PFSK-1 (cell line): ENCODE measurements around the gene GARIN5B.

ENCODE experiments used
- FOXP2 ChIP-seq: optimal IDR thresholded peaks from 2 replicates; pipeline ENCODE3; 2011; ENCODE audit warnings: borderline replicate concordance, control low read depth, inconsistent platforms; ENCODE audit not compliant: insufficient read depth; ENCODE audit errors: extremely low read length, extremely low read depth
- POLR2AphosphoS5 ChIP-seq: IDR thresholded peaks from 2 replicates; pipeline ENCODE4 v1.6.1; 2012; ENCODE audit warnings: low read depth, mild to moderate bottlenecking, control low read depth, low read length, moderate library complexity
- REST ChIP-seq, 2 experiments: IDR thresholded peaks; 2 replicates each; pipeline versions ENCODE4 v1.6.1 to v1.8.0; 2011 to 2012; ENCODE audit warnings: low read depth in 2 of 2, low read length in 2 of 2, control low read depth in 1 of 2, inconsistent platforms in 1 of 2, mild to moderate bottlenecking in 1 of 2, moderate library complexity in 1 of 2; ENCODE audit not compliant: insufficient read depth in 1 of 2
- SIN3A ChIP-seq: IDR thresholded peaks from 2 replicates; pipeline ENCODE4 v1.6.1; 2012; ENCODE audit warnings: mild to moderate bottlenecking, low read length, moderate library complexity, borderline replicate concordance; ENCODE audit not compliant: insufficient read depth
- TAF1 ChIP-seq: IDR thresholded peaks from 2 replicates; pipeline ENCODE4 v1.6.1; 2012; ENCODE audit warnings: low read length, control low read depth, borderline replicate concordance; ENCODE audit not compliant: insufficient read depth

The GARIN5B gene

DNA sequence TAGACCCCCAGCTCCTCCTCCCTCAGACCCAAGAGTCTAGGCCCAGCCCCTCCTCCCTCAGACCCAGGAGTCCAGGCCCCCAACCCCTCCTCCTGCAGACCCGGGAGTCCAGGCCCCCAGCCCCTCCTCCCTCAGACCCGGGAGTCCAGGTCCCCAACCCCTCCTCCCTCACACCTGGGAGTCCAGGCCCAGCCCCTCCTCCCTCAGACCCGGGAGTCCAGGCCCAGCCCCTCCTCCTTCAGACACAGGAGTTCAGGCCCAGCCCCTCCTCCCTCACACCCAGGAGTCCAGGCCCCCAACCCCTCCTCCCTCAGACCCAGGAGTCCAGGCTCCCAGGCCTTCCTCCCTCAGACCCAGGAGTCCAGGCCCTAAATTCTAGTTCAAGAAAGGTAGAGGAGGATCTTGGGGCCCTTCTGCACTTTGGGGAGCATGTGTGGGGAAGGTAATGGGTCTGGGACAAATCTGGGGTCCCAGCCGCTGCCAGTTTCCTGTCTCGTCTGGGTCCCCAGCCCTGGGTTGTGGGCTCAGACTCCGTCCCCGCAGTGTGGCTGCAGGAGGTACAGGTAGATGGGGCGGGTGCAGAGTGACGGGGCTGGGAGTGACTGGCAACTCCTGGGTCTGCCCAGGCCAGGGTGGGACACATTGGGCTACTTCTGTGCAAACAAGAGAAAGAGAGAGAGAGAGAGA is 10.4 kb upstream of the GARIN5B start:
- TF ChIP-seq SIN3A (no peak), FOXP2 (no peak), POLR2AphosphoS5 (no peak), TAF1 (no peak), REST (IDR thresholded peaks at IDR 0.05; ENCODE audit: insufficient read depth in 1 of 2, low read depth in 2 of 2, low read length in 2 of 2) (no peak)

- no peak for TF ChIP-seq SIN3A
- no peak for TF ChIP-seq FOXP2
- no peak for TF ChIP-seq REST (IDR thresholded peaks at IDR 0.05; ENCODE audit: insufficient read depth in 1 of 2, low read depth in 2 of 2, low read length in 2 of 2)
- no peak for TF ChIP-seq POLR2AphosphoS5
- no peak for TF ChIP-seq TAF1
Measured at GRCh38 chr19:55372316-55373081, 9.4 kb upstream of the GARIN5B start.

DNA sequence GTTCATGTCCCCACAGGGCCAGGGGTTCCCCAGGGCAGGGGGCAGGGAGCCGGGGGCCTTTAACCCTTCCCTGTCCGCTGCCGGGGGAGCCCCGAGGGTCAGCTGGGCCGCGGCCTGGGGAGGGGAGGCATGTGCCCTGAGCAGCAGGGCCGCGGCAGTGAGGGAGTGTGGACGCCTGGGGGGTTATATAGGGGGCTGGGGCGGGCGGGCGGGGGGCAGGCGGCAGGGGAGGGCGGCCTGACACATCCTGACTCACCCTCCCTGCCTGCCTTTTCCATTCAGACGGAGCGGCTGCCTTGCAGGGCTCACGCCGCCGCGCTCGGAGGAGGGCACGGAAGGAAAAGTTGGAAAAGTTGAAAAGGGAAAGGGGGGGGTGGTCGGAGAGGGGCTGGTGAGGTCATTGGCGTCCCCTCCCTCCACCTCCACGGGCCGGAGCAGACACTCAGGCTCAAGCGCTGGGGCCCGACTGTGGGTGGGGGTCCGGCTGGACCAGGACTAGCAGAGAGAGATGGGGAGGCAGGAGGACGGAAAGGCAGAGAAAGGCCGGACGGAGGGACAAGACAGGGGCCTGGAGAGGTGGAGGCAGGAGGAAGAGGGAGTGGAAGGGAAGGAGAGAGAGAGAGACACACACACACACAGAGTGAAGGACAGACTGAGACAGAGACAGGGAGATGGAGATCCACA is 7.4 kb upstream of the GARIN5B start, which contains the start of gene IL11:
Gene IL11 (minus strand): TSS at position 159 of the 684 bp plus-strand sequence. CDS start 153 bp downstream, at position 6.
- TF ChIP-seq POLR2AphosphoS5 (peak; percentile 39; the same call in 1 of the 2 replicates), FOXP2 (no peak)

DNA sequence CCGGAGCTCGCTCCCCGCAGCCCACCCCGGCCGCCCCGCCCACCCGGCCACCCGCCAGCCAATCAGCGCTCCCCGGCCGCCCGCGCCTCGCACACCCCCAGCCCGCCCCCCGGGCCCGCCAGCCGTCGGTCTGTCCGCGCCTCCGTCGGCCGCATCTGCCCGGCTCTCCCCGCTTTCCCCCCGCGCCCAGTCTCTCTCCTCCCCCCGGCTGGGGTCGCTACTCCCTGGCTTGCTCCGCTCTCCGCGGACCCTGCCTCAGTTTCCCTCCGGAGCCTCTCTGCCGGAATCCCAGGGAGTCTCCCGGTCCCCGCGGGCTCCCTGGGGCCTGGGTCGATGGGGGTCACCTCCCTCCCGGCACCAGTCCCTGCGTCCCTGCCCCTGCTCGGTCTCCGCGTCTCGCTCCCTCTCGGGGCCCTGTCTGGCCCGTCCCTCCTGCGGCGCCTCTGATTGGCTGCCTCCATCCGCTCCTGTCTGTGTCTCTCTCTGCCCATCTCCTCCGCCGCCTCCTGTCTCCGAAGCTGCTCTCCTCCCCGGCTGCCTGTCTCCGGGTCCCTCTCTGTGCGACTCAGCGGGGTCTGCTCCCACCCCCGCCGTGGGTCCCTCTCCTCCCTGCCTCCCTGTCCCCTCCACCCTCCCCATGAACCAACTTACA is 6.7 kb upstream of the GARIN5B start:
- TF ChIP-seq FOXP2, result no peak
- no peak for TF ChIP-seq SIN3A
- TF ChIP-seq POLR2AphosphoS5, result no peak
- no peak for TF ChIP-seq REST (IDR thresholded peaks at IDR 0.05; ENCODE audit: insufficient read depth in 1 of 2, low read depth in 2 of 2, low read length in 2 of 2)
- no peak for TF ChIP-seq TAF1

DNA sequence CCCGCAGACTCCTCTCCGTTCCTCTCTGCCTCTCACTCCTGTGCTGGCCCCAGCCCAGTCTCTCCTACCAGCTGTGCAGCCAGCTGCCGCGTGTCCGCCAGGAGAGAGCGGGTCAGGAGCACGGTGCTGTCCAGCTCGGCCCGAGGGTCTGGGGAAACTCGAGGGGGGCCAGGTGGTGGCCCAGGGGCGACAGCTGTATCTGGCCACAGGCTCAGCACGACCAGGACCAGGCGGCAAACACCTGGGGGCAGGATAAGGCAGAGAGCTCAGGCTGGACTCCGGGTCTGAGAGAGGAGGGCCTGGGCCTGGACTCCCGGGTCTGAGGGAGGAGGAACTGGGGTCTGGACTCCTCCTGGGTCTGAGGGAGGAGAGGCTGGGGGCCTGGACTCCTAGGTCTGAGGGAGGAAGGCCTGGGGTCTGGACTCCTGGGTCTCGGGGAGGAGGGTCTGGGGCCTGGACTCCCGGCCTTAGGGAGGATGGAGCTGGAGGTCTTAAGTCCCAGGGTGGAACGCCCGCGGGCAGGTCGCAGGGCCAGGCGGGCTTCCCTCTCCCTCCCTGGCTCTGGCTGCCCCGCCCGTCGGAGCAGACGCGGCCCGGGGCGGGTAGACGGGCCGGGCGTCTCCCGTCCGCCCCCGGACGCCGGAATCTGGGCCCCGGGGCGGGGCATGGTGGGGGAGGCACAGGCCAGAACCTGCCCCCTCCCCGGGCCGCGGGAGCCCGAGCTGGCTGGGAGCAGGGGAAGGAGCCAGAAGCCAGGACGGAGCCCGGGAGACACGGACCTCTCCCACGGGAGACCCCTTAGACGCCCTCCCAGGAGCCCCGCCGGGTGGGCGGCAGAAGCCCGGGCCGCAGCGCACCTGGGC is 5.9 kb upstream of the GARIN5B start:
- TF ChIP-seq REST (IDR thresholded peaks at IDR 0.05; ENCODE audit: insufficient read depth in 1 of 2, low read depth in 2 of 2, low read length in 2 of 2) (no peak), POLR2AphosphoS5 (no peak), TAF1 (no peak), FOXP2 (no peak), SIN3A (no peak)
